OCI-LY1 (cell line): ENCODE measurements around the gene TIGD1.

ENCODE experiments used
- H2AFZ ChIP-seq: fragments of 200-600 bp; sonication (generic), shearing (Covaris generic); 2 replicates; pipeline ENCODE4 v1.6.0; 2014; ENCODE audit warnings: antibody characterized with exemption, mild to moderate bottlenecking, low read length
- H3F3A ChIP-seq: fragments of 200-600 bp; sonication (generic), shearing (Covaris generic); 2 replicates; pipeline ENCODE4 v1.6.0; 2014; ENCODE audit warnings: mild to moderate bottlenecking, antibody characterized with exemption, low read length, moderate library complexity; ENCODE audit not compliant: insufficient read depth
- H3K27ac ChIP-seq: fragments of 200-600 bp; sonication (generic); 2 replicates; pipeline ENCODE4 v1.5.1; 2014; ENCODE audit warnings: low read length, mixed run types, mild to moderate bottlenecking, low read depth; ENCODE audit not compliant: poor library complexity, severe bottlenecking
- H3K27me3 ChIP-seq: fragments of 200-600 bp; sonication (generic); 2 replicates; pipeline ENCODE4 v1.6.0; 2014; ENCODE audit warnings: antibody characterized with exemption, mild to moderate bottlenecking, low read length, moderate library complexity; ENCODE audit not compliant: insufficient read depth
- H3K36me3 ChIP-seq: fragments of 200-600 bp; sonication (generic); 2 replicates; pipeline ENCODE4 v1.6.1; 2014; ENCODE audit warnings: mild to moderate bottlenecking, antibody characterized with exemption, low read length, moderate library complexity, mixed read lengths; ENCODE audit not compliant: insufficient read depth
- H3K4me1 ChIP-seq: fragments of 200-600 bp; sonication (generic); 2 replicates; pipeline ENCODE4 v1.5.1; 2014; ENCODE audit warnings: mild to moderate bottlenecking, low read length, moderate library complexity; ENCODE audit not compliant: insufficient read depth, severe bottlenecking
- H3K4me2 ChIP-seq: fragments of 200-600 bp; sonication (generic), shearing (Covaris generic); 2 replicates; pipeline ENCODE4 v1.6.1; 2014; ENCODE audit warnings: low read length
- H3K4me3 ChIP-seq: fragments of 200-600 bp; sonication (generic); 2 replicates; pipeline ENCODE4 v1.5.1; 2014; ENCODE audit warnings: low read length, low read depth, mild to moderate bottlenecking, mixed read lengths; ENCODE audit not compliant: poor library complexity, severe bottlenecking
- H3K79me2 ChIP-seq: fragments of 200-600 bp; shearing (Covaris generic); 2 replicates; pipeline ENCODE4 v1.6.1; 2016; ENCODE audit warnings: mixed run types, low read length, mixed read lengths; ENCODE audit not compliant: insufficient read depth
- H3K9ac ChIP-seq: fragments of 200-600 bp; sonication (generic), shearing (Covaris generic); 2 replicates; pipeline ENCODE4 v1.6.1; 2014; ENCODE audit warnings: mild to moderate bottlenecking, low read length, mixed read lengths
- H3K9me2 ChIP-seq: fragments of 200-600 bp; sonication (generic), shearing (Covaris generic); 2 replicates; pipeline ENCODE4 v1.6.1; 2014; ENCODE audit warnings: low read depth, mild to moderate bottlenecking, low read length, mixed read lengths
- H3K9me3 ChIP-seq: fragments of 200-600 bp; shearing (Covaris generic); 2 replicates; pipeline ENCODE4 v1.6.1; 2014; ENCODE audit warnings: low read length, mixed read lengths
- H4K20me1 ChIP-seq: fragments of 200-600 bp; sonication (generic), shearing (Covaris generic); 2 replicates; pipeline ENCODE4 v1.6.0; 2016; ENCODE audit warnings: mild to moderate bottlenecking, low read length; ENCODE audit not compliant: insufficient read depth
- CTCF ChIP-seq: fragments of 200-600 bp; sonication (generic), shearing (Covaris generic); IDR thresholded peaks from 2 replicates; pipeline ENCODE4 v1.5.1; 2017; ENCODE audit warnings: mild to moderate bottlenecking, antibody characterized with exemption, low read length, moderate library complexity, mixed read lengths
- EZH2 ChIP-seq: fragments of 200-600 bp; sonication (generic), shearing (Covaris generic); IDR thresholded peaks from 2 replicates; pipeline ENCODE4 v1.8.0; 2017; ENCODE audit warnings: borderline replicate concordance, mixed run types, mild to moderate bottlenecking, antibody characterized with exemption, low read length, moderate library complexity, mixed read lengths

Gene TIGD1

GRCh38 chr2:232550354-232551249, at the start of gene TIGD1, which contains the start of gene EIF4E2:
TSS of gene TIGD1 (minus strand) at chr2:232550557. CDS start at chr2:232549882, 675 bp downstream.
TSS of gene EIF4E2 (plus strand) at chr2:232550689. CDS start at chr2:232550725, 36 bp downstream.
- H3K9me3 ChIP-seq, result no peaks in the 10 kb centered on the region
- no peaks in the 10 kb centered on the region for H3F3A ChIP-seq
- H3K4me2 ChIP-seq, result peak within 1 kb of the TSS; percentile 91
- no peaks in the 10 kb centered on the region for H3K27me3 ChIP-seq
- no peak for TF ChIP-seq EZH2
- peak; percentile 27; the same call in 1 of the 2 replicates for TF ChIP-seq CTCF
- H3K36me3 ChIP-seq, result peaks cover 43% of the 10 kb centered on the region
- peak within 1 kb of the TSS; percentile 100 for H3K4me3 ChIP-seq
- peak within 1 kb of the TSS; percentile 80 for H3K27ac ChIP-seq
- peaks cover 20% of the 10 kb centered on the region; the same call in 1 of the 2 replicates for H3K79me2 ChIP-seq
- H4K20me1 ChIP-seq, result no peaks in the 10 kb centered on the region
- peak within 1 kb of the TSS; percentile 98 for H3K9ac ChIP-seq
- peak within 1 kb of the TSS; percentile 78; the same call in 1 of the 2 replicates for H2AFZ ChIP-seq
- no peaks in the 10 kb centered on the region for H3K9me2 ChIP-seq
- peaks cover 19% of the 10 kb centered on the region for H3K4me1 ChIP-seq

GRCh38 chr2:232598293-232598692, 47.9 kb upstream of the TIGD1 start:
- TF ChIP-seq CTCF (no peak), EZH2 (no peak)
- Histone ChIP-seq H3K27ac (no peak overlapping the region), H3K27me3 (peaks cover 3% of the 10 kb centered on the region)

GRCh38 chr2:232597362-232598079, 47.2 kb upstream of the TIGD1 start:
- Histone ChIP-seq H3K9me3 (no peaks in the 10 kb centered on the region), H3F3A (no peaks in the 10 kb centered on the region), H4K20me1 (no peaks in the 10 kb centered on the region), H3K4me3 (no peak overlapping the region), H3K27me3 (peaks cover 3% of the 10 kb centered on the region), H2AFZ (no peak overlapping the region), H3K4me1 (no peaks in the 10 kb centered on the region), H3K4me2 (no peak overlapping the region), H3K36me3 (no peaks in the 10 kb centered on the region), H3K79me2 (no peaks in the 10 kb centered on the region), H3K27ac (no peak overlapping the region), H3K9ac (no peak overlapping the region), H3K9me2 (no peaks in the 10 kb centered on the region)
- no peak for TF ChIP-seq EZH2
- TF ChIP-seq CTCF, result no peak

More at GRCh38 chr2:232598293-232598692, 47.9 kb upstream of the TIGD1 start:
- Histone ChIP-seq H3K4me2 (no peak overlapping the region), H3F3A (no peaks in the 10 kb centered on the region), H4K20me1 (no peaks in the 10 kb centered on the region), H3K36me3 (no peaks in the 10 kb centered on the region), H3K9ac (no peak overlapping the region), H3K4me1 (no peaks in the 10 kb centered on the region), H3K79me2 (no peaks in the 10 kb centered on the region), H3K9me2 (no peaks in the 10 kb centered on the region), H3K4me3 (no peak overlapping the region), H2AFZ (no peak overlapping the region), H3K9me3 (no peaks in the 10 kb centered on the region)
